HEK293 (cell line): ENCODE results near the gene CEP112.

ENCODE experiments used
- CTCF ChIA-PET: fragments of 350-600 bp; formaldehyde crosslinking; extraction: SDS; loops from one replicate; lab custom pipeline; 2021; ENCODE audit warnings: antibody characterized with exemption; lab: Yijun Ruan, JAX
- POLR2A ChIA-PET: fragments of 300-600 bp; formaldehyde crosslinking; extraction: SDS; loops from one replicate; lab custom pipeline; 2020; ENCODE audit warnings: antibody characterized with exemption, inconsistent platforms; lab: Yijun Ruan, JAX
- H3K27ac ChIP-seq: fragments of 200-500 bp; sonication (Bioruptor generic); 2 replicates; pipeline ENCODE4 v1.5.1; 2014; ENCODE audit warnings: low read depth, low read length, control low read depth, inconsistent platforms; ENCODE audit errors: extremely low read depth
- H3K36me3 ChIP-seq, 2 experiments: fragments of 200-500 bp in 1 of 2; sonication (Bioruptor generic) in 1 of 2; 1 replicate in 1 of 2; 2 replicates in 1 of 2; pipeline ENCODE4 v1.5.1; 2014 to 2017; ENCODE audit warnings: inconsistent platforms in 2 of 2, low read length in 2 of 2; ENCODE audit not compliant: control insufficient read depth in 2 of 2, insufficient read depth in 1 of 2
- H3K4me1 ChIP-seq: fragments of 200-500 bp; sonication (Bioruptor generic); 2 replicates; pipeline ENCODE4 v1.5.1; 2014; ENCODE audit warnings: mild to moderate bottlenecking, low read length, inconsistent platforms; ENCODE audit not compliant: control insufficient read depth, insufficient read depth
- H3K4me3 ChIP-seq: 2 replicates; pipeline ENCODE4 v1.5.1; 2011; ENCODE audit warnings: low read depth, mild to moderate bottlenecking, control low read depth, low read length, moderate library complexity
- H3K9me3 ChIP-seq: fragments of 200-500 bp; sonication (Bioruptor generic); 2 replicates; pipeline ENCODE4 v1.5.1; 2014; ENCODE audit warnings: low read depth, low read length, inconsistent platforms; ENCODE audit not compliant: control insufficient read depth, insufficient read depth
- AEBP2 ChIP-seq: fragments of 450-650 bp; formaldehyde crosslinking; IDR thresholded peaks from 2 replicates; pipeline ENCODE4 v1.5.1; 2016; ENCODE audit warnings: missing biosample characterization, missing genetic modification characterization, borderline replicate concordance
- GFI1B ChIP-seq: fragments of 450-650 bp; formaldehyde crosslinking; IDR thresholded peaks from 2 replicates; pipeline ENCODE4 v1.5.1; 2016; ENCODE audit warnings: missing biosample characterization, missing genetic modification characterization
- REST ChIP-seq: fragments of 450-650 bp; formaldehyde crosslinking; IDR thresholded peaks from 2 replicates; pipeline ENCODE4 v1.5.1; 2016; ENCODE audit warnings: missing biosample characterization, missing genetic modification characterization
- ZNF174 ChIP-seq: fragments of 450-650 bp; formaldehyde crosslinking; IDR thresholded peaks from 2 replicates; pipeline ENCODE4 v1.5.0; 2017; ENCODE audit warnings: missing biosample characterization, mild to moderate bottlenecking, missing genetic modification characterization
- ZNF211 ChIP-seq: fragments of 450-650 bp; formaldehyde crosslinking; IDR thresholded peaks from 2 replicates; pipeline ENCODE4 v1.5.1; 2016; ENCODE audit warnings: low read depth, missing biosample characterization, missing genetic modification characterization
- ZNF701 ChIP-seq: fragments of 450-650 bp; formaldehyde crosslinking; IDR thresholded peaks from 2 replicates; pipeline ENCODE4 v1.5.1; 2016; ENCODE audit warnings: missing biosample characterization, missing genetic modification characterization
- ZNF777 ChIP-seq: fragments of 450-650 bp; formaldehyde crosslinking; IDR thresholded peaks from 2 replicates; pipeline ENCODE4 v1.5.1; 2017; ENCODE audit warnings: missing biosample characterization, missing genetic modification characterization, borderline replicate concordance
- TF ChIP-seq, protein P1 (sequence below): fragments of 450-650 bp; formaldehyde crosslinking; IDR thresholded peaks from 2 replicates; pipeline ENCODE4 v1.5.1; 2016; ENCODE audit warnings: missing biosample characterization, missing genetic modification characterization
- TF ChIP-seq, protein P2 (sequence below): fragments of 450-650 bp; formaldehyde crosslinking; conservative IDR thresholded peaks from 2 replicates; pipeline ENCODE4 v1.5.1; 2016; ENCODE audit warnings: low read depth, missing biosample characterization, missing genetic modification characterization
- TF ChIP-seq, protein P3 (sequence below): fragments of 450-650 bp; formaldehyde crosslinking; IDR thresholded peaks from 2 replicates; pipeline ENCODE4 v1.5.1; 2016; ENCODE audit warnings: missing biosample characterization, missing genetic modification characterization
- TF ChIP-seq, protein P4 (sequence below): fragments of 450-650 bp; formaldehyde crosslinking; IDR thresholded peaks from 2 replicates; pipeline ENCODE4 v1.5.1; 2016; ENCODE audit warnings: missing biosample characterization, missing genetic modification characterization
- TF ChIP-seq, protein P5 (sequence below): fragments of 450-650 bp; formaldehyde crosslinking; IDR thresholded peaks from 2 replicates; pipeline ENCODE4 v1.5.1; 2016; ENCODE audit warnings: missing biosample characterization, missing genetic modification characterization

The CEP112 gene

DNA sequence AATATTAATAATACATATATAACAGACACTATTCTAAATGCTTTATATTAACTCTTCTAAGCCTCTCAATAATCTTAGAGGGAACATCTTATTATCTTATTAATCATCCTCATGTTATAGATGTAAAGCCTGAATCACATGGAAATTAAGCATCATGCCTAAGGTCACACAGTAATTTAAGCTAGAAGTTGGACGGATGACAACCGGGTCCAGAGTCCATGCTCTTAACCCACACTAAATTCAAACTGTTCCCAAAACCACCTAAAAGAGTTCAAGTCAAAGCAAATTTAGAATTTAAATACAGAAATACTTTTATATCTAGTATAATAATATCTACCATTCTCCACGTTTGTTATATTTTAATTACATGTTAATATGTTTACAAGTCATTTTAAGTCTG, 193.3 kb downstream of the CEP112 start:
- Histone ChIP-seq H3K4me1 (no peaks in the 10 kb centered on the region), H3K36me3 (peaks cover 0 to 7% of the 10 kb centered on the region in 2 experiments; a peak in 1 of 3 replicates), H3K4me3 (no peak overlapping the region), H3K27ac (no peak overlapping the region), H3K9me3 (no peaks in the 10 kb centered on the region)
- POLR2A ChIA-PET, result no interaction called here
- no peak for TF ChIP-seq GFI1B (tag by site-specific recombination)
- TF ChIP-seq, protein P1, sequence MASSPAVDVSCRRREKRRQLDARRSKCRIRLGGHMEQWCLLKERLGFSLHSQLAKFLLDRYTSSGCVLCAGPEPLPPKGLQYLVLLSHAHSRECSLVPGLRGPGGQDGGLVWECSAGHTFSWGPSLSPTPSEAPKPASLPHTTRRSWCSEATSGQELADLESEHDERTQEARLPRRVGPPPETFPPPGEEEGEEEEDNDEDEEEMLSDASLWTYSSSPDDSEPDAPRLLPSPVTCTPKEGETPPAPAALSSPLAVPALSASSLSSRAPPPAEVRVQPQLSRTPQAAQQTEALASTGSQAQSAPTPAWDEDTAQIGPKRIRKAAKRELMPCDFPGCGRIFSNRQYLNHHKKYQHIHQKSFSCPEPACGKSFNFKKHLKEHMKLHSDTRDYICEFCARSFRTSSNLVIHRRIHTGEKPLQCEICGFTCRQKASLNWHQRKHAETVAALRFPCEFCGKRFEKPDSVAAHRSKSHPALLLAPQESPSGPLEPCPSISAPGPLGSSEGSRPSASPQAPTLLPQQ, result no peak
- TF ChIP-seq, protein P2, sequence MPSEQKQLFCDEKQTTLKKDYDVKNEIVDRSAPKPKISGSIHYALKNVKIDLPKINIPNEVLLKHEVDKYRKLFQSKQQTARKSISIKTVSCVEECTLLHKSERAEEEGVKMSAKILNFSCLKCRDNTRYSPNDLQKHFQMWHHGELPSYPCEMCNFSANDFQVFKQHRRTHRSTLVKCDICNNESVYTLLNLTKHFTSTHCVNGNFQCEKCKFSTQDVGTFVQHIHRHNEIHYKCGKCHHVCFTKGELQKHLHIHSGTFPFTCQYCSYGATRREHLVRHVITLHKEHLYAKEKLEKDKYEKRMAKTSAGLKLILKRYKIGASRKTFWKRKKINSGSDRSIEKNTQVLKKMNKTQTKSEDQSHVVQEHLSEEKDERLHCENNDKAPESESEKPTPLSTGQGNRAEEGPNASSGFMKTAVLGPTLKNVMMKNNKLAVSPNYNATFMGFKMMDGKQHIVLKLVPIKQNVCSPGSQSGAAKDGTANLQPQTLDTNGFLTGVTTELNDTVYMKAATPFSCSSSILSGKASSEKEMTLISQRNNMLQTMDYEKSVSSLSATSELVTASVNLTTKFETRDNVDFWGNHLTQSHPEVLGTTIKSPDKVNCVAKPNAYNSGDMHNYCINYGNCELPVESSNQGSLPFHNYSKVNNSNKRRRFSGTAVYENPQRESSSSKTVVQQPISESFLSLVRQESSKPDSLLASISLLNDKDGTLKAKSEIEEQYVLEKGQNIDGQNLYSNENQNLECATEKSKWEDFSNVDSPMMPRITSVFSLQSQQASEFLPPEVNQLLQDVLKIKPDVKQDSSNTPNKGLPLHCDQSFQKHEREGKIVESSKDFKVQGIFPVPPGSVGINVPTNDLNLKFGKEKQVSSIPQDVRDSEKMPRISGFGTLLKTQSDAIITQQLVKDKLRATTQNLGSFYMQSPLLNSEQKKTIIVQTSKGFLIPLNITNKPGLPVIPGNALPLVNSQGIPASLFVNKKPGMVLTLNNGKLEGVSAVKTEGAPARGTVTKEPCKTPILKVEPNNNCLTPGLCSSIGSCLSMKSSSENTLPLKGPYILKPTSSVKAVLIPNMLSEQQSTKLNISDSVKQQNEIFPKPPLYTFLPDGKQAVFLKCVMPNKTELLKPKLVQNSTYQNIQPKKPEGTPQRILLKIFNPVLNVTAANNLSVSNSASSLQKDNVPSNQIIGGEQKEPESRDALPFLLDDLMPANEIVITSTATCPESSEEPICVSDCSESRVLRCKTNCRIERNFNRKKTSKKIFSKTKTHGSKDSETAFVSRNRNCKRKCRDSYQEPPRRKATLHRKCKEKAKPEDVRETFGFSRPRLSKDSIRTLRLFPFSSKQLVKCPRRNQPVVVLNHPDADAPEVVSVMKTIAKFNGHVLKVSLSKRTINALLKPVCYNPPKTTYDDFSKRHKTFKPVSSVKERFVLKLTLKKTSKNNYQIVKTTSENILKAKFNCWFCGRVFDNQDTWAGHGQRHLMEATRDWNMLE (tag by site-specific recombination), result no peak
- no peak for TF ChIP-seq REST (tag by site-specific recombination)
- TF ChIP-seq AEBP2 (tag by site-specific recombination), result no peak
- TF ChIP-seq ZNF701 (tag by site-specific recombination), result no peak
- TF ChIP-seq, protein P3, sequence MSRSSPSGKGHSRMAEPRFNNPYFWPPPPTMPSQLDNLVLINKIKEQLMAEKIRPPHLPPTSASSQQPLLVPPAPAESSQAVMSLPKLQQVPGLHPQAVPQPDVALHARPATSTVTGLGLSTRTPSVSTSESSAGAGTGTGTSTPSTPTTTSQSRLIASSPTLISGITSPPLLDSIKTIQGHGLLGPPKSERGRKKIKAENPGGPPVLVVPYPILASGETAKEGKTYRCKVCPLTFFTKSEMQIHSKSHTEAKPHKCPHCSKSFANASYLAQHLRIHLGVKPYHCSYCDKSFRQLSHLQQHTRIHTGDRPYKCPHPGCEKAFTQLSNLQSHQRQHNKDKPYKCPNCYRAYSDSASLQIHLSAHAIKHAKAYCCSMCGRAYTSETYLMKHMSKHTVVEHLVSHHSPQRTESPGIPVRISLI (tag by site-specific recombination), result no peak
- TF ChIP-seq ZNF777 (tag by site-specific recombination), result no peak
- TF ChIP-seq, protein P4, sequence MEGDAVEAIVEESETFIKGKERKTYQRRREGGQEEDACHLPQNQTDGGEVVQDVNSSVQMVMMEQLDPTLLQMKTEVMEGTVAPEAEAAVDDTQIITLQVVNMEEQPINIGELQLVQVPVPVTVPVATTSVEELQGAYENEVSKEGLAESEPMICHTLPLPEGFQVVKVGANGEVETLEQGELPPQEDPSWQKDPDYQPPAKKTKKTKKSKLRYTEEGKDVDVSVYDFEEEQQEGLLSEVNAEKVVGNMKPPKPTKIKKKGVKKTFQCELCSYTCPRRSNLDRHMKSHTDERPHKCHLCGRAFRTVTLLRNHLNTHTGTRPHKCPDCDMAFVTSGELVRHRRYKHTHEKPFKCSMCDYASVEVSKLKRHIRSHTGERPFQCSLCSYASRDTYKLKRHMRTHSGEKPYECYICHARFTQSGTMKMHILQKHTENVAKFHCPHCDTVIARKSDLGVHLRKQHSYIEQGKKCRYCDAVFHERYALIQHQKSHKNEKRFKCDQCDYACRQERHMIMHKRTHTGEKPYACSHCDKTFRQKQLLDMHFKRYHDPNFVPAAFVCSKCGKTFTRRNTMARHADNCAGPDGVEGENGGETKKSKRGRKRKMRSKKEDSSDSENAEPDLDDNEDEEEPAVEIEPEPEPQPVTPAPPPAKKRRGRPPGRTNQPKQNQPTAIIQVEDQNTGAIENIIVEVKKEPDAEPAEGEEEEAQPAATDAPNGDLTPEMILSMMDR, result no peak
- no peak for TF ChIP-seq ZNF211 (tag by site-specific recombination)
- TF ChIP-seq, protein P5, sequence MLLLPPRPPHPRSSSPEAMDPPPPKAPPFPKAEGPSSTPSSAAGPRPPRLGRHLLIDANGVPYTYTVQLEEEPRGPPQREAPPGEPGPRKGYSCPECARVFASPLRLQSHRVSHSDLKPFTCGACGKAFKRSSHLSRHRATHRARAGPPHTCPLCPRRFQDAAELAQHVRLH (tag by site-specific recombination), result no peak
- no peak for TF ChIP-seq ZNF174 (tag by site-specific recombination)
- TF ChIP-seq, all 188 proteins: peak for 0
- CTCF ChIA-PET, result no interaction called here
